GM12875 (cell line): ENCODE data around the gene LGALS9.

Experiments
- H3K4me3 ChIP-seq: one replicate; pipeline ENCODE4 v1.5.1; 2011; ENCODE audit warnings: low read depth, low read length, control low read depth
- TF ChIP-seq, protein P1 (sequence below): IDR thresholded peaks from 2 replicates; pipeline ENCODE4 v1.5.1; 2011; ENCODE audit warnings: low read depth, mild to moderate bottlenecking, control low read depth, inconsistent platforms, low read length, moderate library complexity, borderline replicate concordance; ENCODE audit not compliant: insufficient read depth

The LGALS9 gene

GRCh38 chr17:27621536-27621935 lies 9.5 kb upstream of the LGALS9 start:
- TF ChIP-seq, protein P1, sequence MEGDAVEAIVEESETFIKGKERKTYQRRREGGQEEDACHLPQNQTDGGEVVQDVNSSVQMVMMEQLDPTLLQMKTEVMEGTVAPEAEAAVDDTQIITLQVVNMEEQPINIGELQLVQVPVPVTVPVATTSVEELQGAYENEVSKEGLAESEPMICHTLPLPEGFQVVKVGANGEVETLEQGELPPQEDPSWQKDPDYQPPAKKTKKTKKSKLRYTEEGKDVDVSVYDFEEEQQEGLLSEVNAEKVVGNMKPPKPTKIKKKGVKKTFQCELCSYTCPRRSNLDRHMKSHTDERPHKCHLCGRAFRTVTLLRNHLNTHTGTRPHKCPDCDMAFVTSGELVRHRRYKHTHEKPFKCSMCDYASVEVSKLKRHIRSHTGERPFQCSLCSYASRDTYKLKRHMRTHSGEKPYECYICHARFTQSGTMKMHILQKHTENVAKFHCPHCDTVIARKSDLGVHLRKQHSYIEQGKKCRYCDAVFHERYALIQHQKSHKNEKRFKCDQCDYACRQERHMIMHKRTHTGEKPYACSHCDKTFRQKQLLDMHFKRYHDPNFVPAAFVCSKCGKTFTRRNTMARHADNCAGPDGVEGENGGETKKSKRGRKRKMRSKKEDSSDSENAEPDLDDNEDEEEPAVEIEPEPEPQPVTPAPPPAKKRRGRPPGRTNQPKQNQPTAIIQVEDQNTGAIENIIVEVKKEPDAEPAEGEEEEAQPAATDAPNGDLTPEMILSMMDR: no peak

DNA sequence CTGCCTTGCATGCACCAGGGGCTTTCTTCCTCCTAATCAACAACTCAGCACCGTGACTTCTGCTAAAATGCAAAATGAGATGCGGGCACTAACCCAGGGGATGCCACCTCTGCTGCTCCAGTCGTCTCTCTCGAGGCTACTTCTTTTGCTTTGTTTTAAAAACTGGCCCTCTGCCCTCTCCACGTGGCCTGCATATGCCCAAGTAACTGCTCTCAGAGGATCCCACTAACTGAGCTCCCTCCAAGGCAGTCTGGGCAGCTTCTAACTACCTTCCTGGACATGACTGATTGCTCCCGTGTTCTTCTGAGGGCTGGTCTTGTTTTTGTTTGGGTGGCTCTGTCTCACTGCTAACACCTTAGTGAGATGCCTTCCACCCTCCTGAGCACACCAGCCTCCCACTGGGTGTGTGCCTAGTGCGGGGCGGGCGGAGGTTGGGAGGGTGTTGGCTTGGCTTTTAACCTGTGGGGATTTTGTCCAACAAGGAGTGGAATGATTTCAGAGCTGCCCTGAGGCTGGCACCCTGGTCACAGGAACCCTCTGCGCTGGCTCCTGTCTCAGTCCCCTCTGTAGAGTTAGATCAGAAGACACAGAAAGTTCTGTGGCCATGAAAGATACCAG lies 8.9 kb upstream of the LGALS9 start:
- TF ChIP-seq, protein P1: no peak
- H3K4me3 ChIP-seq: no peak overlapping the region

More at GRCh38 chr17:27621536-27621935, 9.5 kb upstream of the LGALS9 start:
- no peak overlapping the region for H3K4me3 ChIP-seq

DNA sequence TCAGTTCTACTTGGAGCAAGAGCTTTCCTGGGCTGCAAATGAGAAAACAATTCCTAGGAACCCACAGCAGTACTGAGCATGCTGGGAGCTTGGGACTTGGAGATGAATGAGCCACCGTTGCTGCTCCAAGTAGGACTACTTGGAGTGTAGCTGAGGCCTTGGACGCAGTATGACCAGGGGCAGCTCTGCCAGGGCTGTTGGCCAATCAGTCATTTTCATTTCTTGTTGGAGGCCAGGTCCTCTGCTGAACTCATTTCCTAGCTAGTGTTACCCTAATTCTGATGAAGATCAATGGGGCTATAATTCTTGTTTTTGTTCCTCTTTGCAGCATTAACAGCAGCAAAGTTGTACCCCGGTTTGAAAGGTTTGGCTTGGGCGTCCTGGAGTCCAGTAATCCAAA lies 8.0 kb upstream of the LGALS9 start:
- TF ChIP-seq, protein P1: no peak
- no peak overlapping the region for H3K4me3 ChIP-seq

GRCh38 chr17:27623614-27624013 lies 7.4 kb upstream of the LGALS9 start:
- TF ChIP-seq, protein P1: no peak
- H3K4me3 ChIP-seq: no peak overlapping the region

- no peak overlapping the region for H3K4me3 ChIP-seq
- TF ChIP-seq, protein P1: no peak
Observed at GRCh38 chr17:27624539-27624938, 6.4 kb upstream of the LGALS9 start.

DNA sequence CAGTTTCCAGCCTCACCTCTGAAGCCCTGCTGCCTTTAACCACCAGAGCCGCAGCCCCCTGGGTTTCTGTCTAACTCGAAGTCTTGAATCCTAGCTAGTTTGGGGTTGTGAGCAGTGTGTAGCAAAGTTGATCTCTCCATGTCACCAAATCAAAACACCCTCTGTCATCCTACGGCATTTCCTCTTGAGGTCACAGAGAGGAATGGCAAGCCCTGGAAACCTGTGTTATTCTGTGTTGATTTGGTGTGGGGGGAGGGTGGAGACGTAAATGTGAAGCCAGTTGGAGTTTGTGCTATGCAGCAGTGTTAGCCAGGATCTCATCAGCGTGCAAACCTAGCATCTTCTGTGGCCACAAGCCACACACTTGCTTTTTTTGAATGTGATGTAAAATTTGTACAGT lies 5.1 kb upstream of the LGALS9 start:
- TF ChIP-seq, protein P1: no peak
- H3K4me3 ChIP-seq: no peak overlapping the region

DNA sequence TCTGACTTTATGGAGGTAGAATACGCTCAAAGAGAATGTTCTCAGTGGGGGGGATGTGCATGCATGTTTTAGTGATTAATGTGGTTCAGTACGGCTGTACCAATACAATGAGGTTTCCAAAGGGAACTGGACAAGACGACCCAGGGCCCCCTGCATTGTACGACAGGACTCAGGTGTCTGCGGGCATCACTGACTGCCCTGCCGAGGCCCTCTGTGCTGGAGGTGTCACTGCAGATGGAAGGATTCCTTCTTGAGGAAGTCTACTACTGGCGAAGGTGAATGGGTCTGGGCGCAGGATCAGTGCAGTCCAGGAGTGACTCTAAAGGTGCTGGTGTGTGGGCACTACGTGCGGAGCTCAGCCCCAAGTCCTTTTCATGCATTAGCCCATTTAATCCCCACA lies 3.5 kb upstream of the LGALS9 start:
- H3K4me3 ChIP-seq: no peak overlapping the region
- TF ChIP-seq, protein P1: no peak
